GM10266 (cell line): ENCODE measurements around the gene AP5S1.

Source experiments
- DNase-seq: peaks from one replicate; pipeline ENCODE4 v3.0.0; 2012; ENCODE audit errors: extremely low spot score
- CTCF ChIP-seq: IDR thresholded peaks from 2 replicates; pipeline ENCODE4 v1.5.1; 2012; ENCODE audit warnings: mild to moderate bottlenecking, low read depth; ENCODE audit not compliant: control insufficient read depth, insufficient read depth; ENCODE audit errors: missing control alignments

AP5S1 gene

DNA sequence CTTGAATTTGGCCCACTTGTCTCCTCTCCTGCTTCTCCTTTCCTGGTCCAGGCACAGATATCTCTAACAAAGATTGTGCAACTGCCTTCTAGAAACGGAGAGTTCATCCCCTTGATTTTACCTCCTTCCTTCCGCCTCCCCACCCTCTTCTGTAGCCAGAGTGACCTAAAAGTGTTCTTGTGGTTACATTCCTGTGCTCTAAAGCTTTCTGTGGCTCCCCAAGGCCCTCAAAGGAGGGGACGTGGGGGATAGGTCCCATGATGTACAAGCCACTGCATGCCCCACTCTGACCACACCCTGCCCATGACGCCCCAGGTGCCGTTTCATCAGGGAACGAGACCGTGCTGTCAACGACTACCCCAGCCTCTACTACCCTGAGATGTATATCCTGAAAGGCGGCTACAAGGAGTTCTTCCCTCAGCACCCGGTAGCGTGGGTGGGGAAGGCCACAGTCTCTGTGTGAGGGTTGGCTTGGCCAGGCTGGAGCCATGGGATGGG, 16.0 kb upstream of the AP5S1 start:
- no peak for DNase-seq
- TF ChIP-seq CTCF = no peak

- TF ChIP-seq CTCF = no peak
Observed at GRCh38 chr20:3804781-3805180, 15.6 kb upstream of the AP5S1 start.

GRCh38 chr20:3808544-3808943, 11.8 kb upstream of the AP5S1 start:
- no peak for DNase-seq
- TF ChIP-seq CTCF = no peak

More at GRCh38 chr20:3804781-3805180, 15.6 kb upstream of the AP5S1 start:
- DNase-seq = no peak

GRCh38 chr20:3811467-3812258, 8.7 kb upstream of the AP5S1 start:
- no peak for TF ChIP-seq CTCF
- DNase-seq = no peak

- no peak for DNase-seq
- no peak for TF ChIP-seq CTCF
Observed at GRCh38 chr20:3812259-3812681, 8.1 kb upstream of the AP5S1 start.

DNA sequence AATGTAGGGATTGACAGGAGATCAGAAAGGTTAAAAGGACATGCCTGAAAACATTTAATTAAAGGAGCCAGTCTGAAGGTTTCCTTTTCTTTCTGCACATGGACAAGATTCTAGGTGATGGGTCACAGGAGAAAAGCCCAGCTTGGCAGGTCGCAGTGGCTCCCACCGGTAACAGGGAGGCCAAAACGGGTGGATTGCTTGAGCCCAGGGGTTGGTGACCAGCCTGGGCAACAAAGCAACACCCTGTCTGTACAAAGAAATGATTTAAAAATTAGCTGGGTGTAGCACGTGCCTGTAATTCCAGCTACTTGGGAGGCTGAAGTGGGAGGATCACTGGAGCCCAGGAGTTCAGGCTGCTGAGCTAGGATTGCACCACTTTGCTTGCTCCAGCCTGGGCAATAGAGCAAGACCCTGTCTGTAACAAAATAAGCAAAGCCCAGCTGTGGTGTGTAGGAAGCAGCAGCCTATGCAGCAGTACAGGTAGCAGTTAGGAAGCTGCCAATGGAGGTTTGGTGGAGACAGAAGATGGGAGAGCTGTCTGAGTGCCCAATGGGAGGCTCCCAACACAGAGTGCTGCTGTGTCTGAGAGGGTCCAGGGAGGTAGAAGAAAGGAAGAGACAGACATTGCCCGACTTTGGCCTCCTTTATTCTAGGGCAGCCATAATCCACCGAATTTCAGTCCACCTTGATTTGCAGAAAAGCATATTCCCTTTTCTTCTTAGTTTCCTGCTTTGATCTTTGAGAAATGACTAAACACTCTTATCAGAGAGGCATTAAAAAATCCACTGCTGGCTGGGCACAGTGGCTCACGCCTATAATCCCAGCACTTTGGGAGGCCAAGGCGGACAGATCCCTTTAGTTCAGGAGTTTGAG, 7.1 kb upstream of the AP5S1 start:
- no peak for DNase-seq
- TF ChIP-seq CTCF = no peak
